GM21515 (cell line): ENCODE data around the gene C6orf120.

ENCODE experiments used
- ATAC-seq: cut with Tn5 transposase; IDR thresholded peaks from one replicate; pipeline ENCODE4 v1.9.1; 2021; ENCODE audit not compliant: unreplicated experiment

C6orf120 gene

DNA sequence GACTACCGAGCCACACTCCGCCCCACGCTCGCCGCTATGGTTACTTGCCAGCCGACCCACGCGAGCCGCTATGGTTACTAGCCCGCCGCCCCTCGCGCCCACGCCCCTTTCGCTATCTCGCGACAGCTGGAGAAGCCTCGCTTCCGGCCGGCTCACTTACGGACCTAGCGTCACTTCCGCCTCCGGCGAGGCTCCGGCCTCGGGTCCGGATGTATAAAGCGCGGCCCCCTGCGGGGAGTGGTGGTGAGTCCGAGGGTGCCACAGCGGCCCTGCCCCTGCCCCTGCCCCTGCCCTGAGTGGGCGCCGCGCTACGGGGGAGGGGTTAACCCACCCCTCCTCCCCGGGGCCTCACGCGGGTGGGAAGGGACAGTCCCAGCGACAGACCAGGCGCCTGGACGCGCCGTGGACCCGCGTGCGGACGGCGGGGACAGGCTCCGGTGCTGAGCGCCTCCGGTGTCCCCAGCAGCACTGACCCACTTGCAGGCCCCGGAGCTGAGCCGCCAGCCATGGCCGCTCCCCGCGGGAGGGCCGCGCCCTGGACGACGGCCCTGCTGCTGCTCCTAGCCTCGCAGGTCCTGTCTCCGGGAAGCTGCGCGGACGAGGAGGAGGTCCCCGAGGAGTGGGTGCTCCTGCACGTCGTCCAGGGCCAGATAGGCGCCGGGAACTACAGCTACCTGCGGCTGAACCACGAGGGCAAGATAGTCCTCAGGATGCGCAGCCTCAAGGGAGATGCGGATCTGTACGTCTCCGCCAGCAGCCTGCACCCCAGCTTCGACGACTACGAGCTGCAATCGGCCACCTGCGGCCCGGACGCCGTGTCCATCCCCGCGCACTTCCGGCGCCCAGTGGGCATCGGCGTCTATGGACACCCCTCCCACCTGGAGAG is at the start of gene C6orf120, which contains the start of gene WDR27:
Gene C6orf120, plus strand, starts transcription at position 173 of the 886 bp plus-strand sequence. Its CDS starts 334 bp downstream, at position 507.
Gene WDR27, minus strand, starts transcription at position 76 of the 886 bp plus-strand sequence. CDS start 13,024 bp downstream, outside the sequence.
- peak; percentile 92 for ATAC-seq

- no peak for ATAC-seq
These were observed 49.0 kb upstream of the C6orf120 start for GRCh38 chr6:169652896-169653295.

GRCh38 chr6:169653691-169654090 is 48.2 kb upstream of the C6orf120 start:
- no peak for ATAC-seq

DNA sequence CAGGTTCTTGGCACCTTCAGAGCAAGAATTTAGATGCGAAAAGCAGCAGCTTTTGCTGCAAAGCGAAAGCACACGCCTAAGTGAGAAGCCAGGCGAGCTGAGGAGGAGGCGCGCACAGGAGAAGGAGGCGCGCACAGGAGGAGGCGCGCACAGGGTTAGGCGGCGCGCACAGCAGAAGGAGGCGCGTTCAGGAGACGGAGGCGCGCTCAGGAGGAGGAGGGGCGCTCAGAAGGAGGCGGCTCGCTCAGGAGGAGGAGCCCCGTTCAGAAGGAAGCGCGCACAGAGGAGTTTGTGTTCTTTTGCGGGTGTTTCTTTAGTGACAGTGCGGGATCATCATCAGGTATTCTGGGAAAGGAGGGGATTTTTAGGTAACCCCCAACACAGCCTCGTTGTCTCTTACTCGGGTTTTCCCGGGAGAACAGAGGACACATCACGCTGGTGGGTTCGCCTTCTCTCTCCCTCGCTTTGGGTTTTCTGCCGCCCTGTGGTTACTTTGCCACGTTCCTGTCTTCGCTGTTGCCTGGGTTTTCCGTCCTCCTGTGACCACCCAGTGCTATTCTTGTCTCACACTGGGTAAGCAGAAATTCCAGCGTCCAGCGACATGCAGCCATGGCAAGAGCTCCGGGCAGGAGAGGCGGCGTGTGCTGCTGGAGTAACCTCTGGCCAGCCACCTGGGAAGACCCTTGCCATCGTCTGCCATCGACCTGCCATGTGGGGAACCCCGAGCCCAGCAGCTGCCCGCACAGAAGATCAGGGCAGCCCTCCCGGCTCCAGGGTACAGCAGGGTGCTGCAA is 47.1 kb upstream of the C6orf120 start:
- ATAC-seq = peak; percentile 92

DNA sequence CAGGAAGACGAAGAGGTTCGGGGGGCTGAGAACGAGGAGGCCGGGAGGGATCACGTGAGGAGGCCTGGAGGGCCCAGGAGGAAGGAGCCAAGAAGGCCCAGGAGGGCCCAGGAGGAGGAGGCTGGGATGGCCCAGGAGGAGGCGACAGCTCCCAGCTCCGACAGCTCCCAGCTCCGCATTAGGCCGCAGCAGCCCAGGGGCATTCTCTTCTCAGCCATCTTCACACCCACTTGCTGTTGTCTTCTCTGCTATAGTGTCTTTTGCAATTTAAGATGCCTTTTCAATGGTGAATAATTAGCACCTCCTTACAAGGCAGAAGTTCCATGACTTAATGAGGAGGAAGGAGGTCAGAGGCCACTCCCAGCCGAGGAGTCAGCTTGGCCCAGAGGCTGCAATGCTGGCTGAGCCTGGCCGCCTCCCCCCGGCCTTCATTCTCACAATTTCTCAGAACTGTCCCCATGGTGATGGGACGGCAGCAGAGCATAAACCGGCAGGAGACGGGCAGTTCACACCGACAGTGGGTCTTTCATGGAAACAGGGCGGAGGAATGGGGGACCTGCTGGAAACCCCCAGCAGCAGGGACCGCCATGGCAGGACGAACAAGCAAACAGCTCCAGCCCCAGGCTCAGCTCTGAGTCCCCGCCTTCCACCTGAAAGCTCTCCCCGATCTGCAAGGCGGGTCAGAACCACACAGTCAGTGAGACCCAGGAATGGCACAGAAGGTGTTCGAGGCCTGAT is 45.2 kb upstream of the C6orf120 start:
- ATAC-seq = no peak

- ATAC-seq = no peak
These were observed 44.7 kb upstream of the C6orf120 start for GRCh38 chr6:169657284-169657610.

- no peak for ATAC-seq
These were observed 41.9 kb upstream of the C6orf120 start for GRCh38 chr6:169659820-169660610.

GRCh38 chr6:169660751-169661390 is 41.1 kb upstream of the C6orf120 start:
- ATAC-seq = no peak

DNA sequence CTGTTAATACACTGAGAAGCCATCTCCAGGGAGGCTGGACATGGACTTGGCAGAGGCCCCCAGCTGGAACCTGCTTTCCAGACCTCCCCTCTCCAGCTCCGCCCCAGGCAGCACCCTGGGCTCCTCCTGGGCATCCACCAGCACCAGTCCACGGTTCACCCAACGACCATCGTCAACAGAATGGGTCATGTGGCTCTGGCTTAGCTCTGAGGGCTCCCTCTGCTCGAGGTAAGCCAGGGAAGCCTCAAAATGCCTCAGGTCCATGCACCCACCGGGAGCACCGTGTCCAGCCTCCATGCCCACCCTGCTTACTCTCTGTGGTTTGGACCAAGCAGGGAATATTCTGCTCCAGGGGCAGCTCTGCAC is 40.6 kb upstream of the C6orf120 start:
- ATAC-seq = no peak

DNA sequence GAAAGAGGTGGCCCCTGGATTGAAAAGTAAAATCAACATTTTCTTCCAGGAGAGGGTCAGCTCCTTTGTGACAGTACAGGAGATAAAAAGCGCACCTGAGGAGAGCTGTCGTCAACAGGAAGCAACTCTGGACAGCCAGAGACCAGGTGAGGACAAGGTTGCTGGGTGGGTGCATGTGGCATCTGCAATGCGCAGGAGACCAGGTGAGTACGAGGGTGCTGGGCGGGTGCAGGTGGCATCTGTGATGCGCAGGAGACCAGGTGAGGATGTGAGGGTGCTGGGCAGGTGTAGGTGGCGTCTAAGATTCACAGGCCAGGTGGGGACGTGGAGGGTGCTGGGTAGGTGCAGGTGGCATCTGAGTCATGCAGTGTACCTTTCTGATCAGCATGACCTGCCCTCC is 38.5 kb upstream of the C6orf120 start:
- no peak for ATAC-seq

- ATAC-seq = no peak
These were observed 37.7 kb upstream of the C6orf120 start for GRCh38 chr6:169664227-169664626.

GRCh38 chr6:169665289-169665688 is 36.6 kb upstream of the C6orf120 start:
- no peak for ATAC-seq

GRCh38 chr6:169666441-169666840 is 35.5 kb upstream of the C6orf120 start:
- ATAC-seq = no peak

GRCh38 chr6:169667716-169668115 is 34.2 kb upstream of the C6orf120 start:
- no peak for ATAC-seq

GRCh38 chr6:169668203-169668847 is 33.6 kb upstream of the C6orf120 start:
- no peak for ATAC-seq

- no peak for ATAC-seq
These were observed 32.8 kb upstream of the C6orf120 start for GRCh38 chr6:169669147-169669546.

GRCh38 chr6:169669889-169670288 is 32.0 kb upstream of the C6orf120 start:
- no peak for ATAC-seq

DNA sequence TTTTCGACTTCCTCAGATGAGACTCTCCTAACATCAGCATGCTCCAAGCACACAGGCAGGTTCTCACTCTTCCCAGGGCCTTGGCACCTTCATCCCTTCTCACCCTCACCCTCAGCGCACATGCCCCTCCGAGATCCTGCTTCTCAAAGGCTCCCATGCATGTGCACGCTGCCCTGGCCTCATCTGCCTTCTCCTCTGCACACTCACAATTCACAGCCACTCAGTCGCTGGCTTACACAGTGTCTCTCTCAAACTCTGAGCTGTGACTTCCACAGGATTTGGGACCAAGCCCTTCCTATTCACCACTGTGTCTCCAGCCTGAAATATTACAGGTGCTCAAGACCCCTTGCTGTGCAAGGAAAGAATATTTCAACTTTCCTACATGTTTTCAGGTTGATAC is 30.4 kb upstream of the C6orf120 start:
- ATAC-seq = no peak

DNA sequence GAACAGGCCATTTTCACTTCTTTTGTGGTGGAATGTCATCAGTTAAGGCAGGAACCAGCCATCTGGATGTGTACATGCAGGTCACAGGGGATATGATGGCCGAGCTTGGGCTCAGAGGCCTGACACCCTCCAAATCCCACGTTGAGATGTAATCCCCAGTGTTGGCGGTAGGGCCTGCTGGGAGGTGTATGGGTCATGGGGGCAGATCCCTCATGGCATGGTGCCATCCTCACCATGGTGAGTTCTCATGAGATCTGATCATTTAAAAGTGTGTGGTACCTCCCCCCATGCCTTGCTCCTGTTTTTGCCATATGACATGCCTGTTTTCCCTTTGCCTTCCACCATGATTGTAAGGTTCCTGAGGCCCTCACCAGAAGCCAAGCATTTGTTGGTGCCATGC is 26.9 kb upstream of the C6orf120 start:
- ATAC-seq = no peak

GRCh38 chr6:169677096-169677495 is 24.8 kb upstream of the C6orf120 start:
- ATAC-seq = no peak
